GM19324 (cell line): ENCODE measurements around the gene RAB31.
"Not testable (repeated sequence)": the region's sequence is repeated elsewhere in the genome, so short reads cannot be mapped to it uniquely, and the experiment has no call there.

ENCODE experiments used
- ATAC-seq: cut with Tn5 transposase; IDR thresholded peaks from one replicate; pipeline ENCODE4 v1.9.1; 2021; ENCODE audit warnings: mild to moderate bottlenecking, moderate library complexity; ENCODE audit not compliant: unreplicated experiment, low FRiP score

The RAB31 gene

GRCh38 chr18:9708057-9708433 is at the start of gene RAB31:
Gene RAB31 (plus strand): TSS chr18:9708301. CDS start chr18:9708406, 105 bp downstream.
- ATAC-seq: peak; percentile 68

GRCh38 chr18:9659499-9660375 is 48.4 kb upstream of the RAB31 start:
- no peak for ATAC-seq

- no peak for ATAC-seq
Measured at GRCh38 chr18:9661564-9661963, 46.5 kb upstream of the RAB31 start.

GRCh38 chr18:9663377-9663776 is 44.7 kb upstream of the RAB31 start:
- no peak for ATAC-seq

GRCh38 chr18:9665314-9665713 is 42.8 kb upstream of the RAB31 start:
- ATAC-seq: no peak

- no peak for ATAC-seq
Measured at GRCh38 chr18:9666548-9666947, 41.6 kb upstream of the RAB31 start.

- no peak for ATAC-seq
Measured at GRCh38 chr18:9669016-9669415, 39.1 kb upstream of the RAB31 start.

- ATAC-seq: no peak
Measured at GRCh38 chr18:9671214-9671613, 36.9 kb upstream of the RAB31 start.

GRCh38 chr18:9673296-9674251 is 34.5 kb upstream of the RAB31 start:
- peak; percentile 97 for ATAC-seq

- ATAC-seq: not testable (repeated sequence)
Measured at GRCh38 chr18:9678216-9678615, 29.9 kb upstream of the RAB31 start.

GRCh38 chr18:9679125-9679524 is 29.0 kb upstream of the RAB31 start:
- no peak for ATAC-seq

- no peak for ATAC-seq
Measured at GRCh38 chr18:9681217-9681616, 26.9 kb upstream of the RAB31 start.

GRCh38 chr18:9682572-9682971 is 25.5 kb upstream of the RAB31 start:
- no peak for ATAC-seq

GRCh38 chr18:9683418-9684396 is 24.4 kb upstream of the RAB31 start:
- no peak for ATAC-seq

- no peak for ATAC-seq
Measured at GRCh38 chr18:9684881-9685614, 23.1 kb upstream of the RAB31 start.

- ATAC-seq: no peak
Measured at GRCh38 chr18:9685615-9685890, 22.5 kb upstream of the RAB31 start.

- no peak for ATAC-seq
Measured at GRCh38 chr18:9688036-9688741, 19.9 kb upstream of the RAB31 start.

GRCh38 chr18:9689253-9689652 is 18.8 kb upstream of the RAB31 start:
- ATAC-seq: no peak
